ENCODE results near the gene HOXA2.

The HOXA2 gene

GRCh38 chr7:27124902-27125689, 22.6 kb upstream of the HOXA2 start:
- no peak for DNase-seq

GRCh38 chr7:27124096-27124901, 21.8 kb upstream of the HOXA2 start:
- DNase-seq: no peak

- no peak for DNase-seq
Measured at GRCh38 chr7:27123477-27124053, 21.1 kb upstream of the HOXA2 start.

- DNase-seq: peak in 1 of 2 experiments; percentile 34
Measured at GRCh38 chr7:27123007-27123476, 20.6 kb upstream of the HOXA2 start.

- DNase-seq: no peak
Measured at GRCh38 chr7:27122077-27122910, 19.8 kb upstream of the HOXA2 start.

- DNase-seq: no peak
Measured at GRCh38 chr7:27121684-27122076, 19.2 kb upstream of the HOXA2 start.

GRCh38 chr7:27119412-27119911, 17.0 kb upstream of the HOXA2 start:
- no peak for DNase-seq

GRCh38 chr7:27118580-27118979, 16.1 kb upstream of the HOXA2 start:
- no peak for DNase-seq

GRCh38 chr7:27117887-27118491, 15.5 kb upstream of the HOXA2 start:
- DNase-seq: no peak

GRCh38 chr7:27116962-27117886, 14.7 kb upstream of the HOXA2 start:
- DNase-seq: no peak

GRCh38 chr7:27116031-27116961, 13.8 kb upstream of the HOXA2 start:
- DNase-seq: no peak

- DNase-seq: no peak
Measured at GRCh38 chr7:27115221-27116026, 12.9 kb upstream of the HOXA2 start.

GRCh38 chr7:27114881-27115220, 12.4 kb upstream of the HOXA2 start:
- no peak for DNase-seq

- no peak for DNase-seq
Measured at GRCh38 chr7:27113991-27114769, 11.7 kb upstream of the HOXA2 start.

GRCh38 chr7:27112955-27113949, 10.8 kb upstream of the HOXA2 start:
- DNase-seq: no peak

- DNase-seq: no peak
Measured at GRCh38 chr7:27112361-27112760, 9.9 kb upstream of the HOXA2 start.

- no peak for DNase-seq
Measured at GRCh38 chr7:27111751-27112277, 9.3 kb upstream of the HOXA2 start.

All from Kasumi-1 (cell line).